ENCODE data around the gene MIXL1. TPM values are rescaled to one million over a fixed set of nuclear protein-coding genes. Genes with fewer than 3 reads are reported as not detected.

The MIXL1 gene
- total RNA-seq, 1 experiment from 2014 or later, result not detected

DNA sequence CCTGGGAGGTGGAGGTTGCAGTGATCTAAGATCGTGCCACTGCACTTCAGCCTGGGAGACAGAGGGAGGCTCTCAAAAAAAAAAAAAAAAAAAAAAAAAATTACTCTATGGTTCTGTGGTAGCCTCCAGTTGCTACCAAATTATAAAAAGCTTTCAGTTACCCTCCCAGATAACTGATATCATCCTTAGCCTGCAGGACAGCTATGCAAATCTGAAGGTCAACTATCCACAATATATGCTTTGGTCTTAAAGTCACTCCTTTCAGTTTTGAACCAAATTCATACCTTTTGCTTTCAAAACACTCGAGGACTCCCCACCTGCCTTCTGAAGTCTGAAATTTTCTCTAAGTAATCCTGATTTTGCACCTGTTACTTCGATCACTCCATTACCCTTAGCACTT, 3.1 kb downstream of the MIXL1 start:
- POLR2A ChIA-PET, result no interaction called here
- no TSS peak for BruUV-seq (replicated peaks)
- ATAC-seq (no peak), DNase-seq (ENCODE audit: low read depth, low spot score) (no peak)
- no peaks in the 10 kb centered on the region for H3K9me2 ChIP-seq (ENCODE audit: insufficient read depth)
- no peak overlapping the region for H3K4me2 ChIP-seq (ENCODE audit: low read length)
- intact Hi-C loops (cut with micrococcal nuclease), result no loop called here
- H3K36me3 ChIP-seq (ENCODE audit: control insufficient read depth in 1 of 2, insufficient read depth in 2 of 2, low read length in 2 of 2), result no peaks in the 10 kb centered on the region
- no peaks in the 10 kb centered on the region for H3K27me3 ChIP-seq (ENCODE audit: insufficient read depth, low read length)
- no peaks in the 10 kb centered on the region for H3K4me1 ChIP-seq (ENCODE audit: control insufficient read depth in 1 of 2, insufficient read depth in 2 of 2, low read length in 2 of 2)
- no peak overlapping the region for H3K9ac ChIP-seq (ENCODE audit: low read length)
- RAD21 ChIA-PET (ENCODE audit: low non-redundant PET in 1 of 2, low total read pairs in 2 of 2, uncharacterized antibody in 2 of 2, unreplicated experiment in 2 of 2), result no interaction called here
- H3K27ac ChIP-seq (ENCODE audit: low read depth, low read length), result no peak overlapping the region
- no peaks in the 10 kb centered on the region for H3K9me3 ChIP-seq (ENCODE audit: control insufficient read depth in 1 of 2, insufficient read depth in 1 of 2, low read depth in 1 of 2, low read length in 2 of 2)
- CTCF ChIA-PET, result no interaction called here
- H3K79me2 ChIP-seq (ENCODE audit: insufficient read depth, low read length), result no peaks in the 10 kb centered on the region
- H2AFZ ChIP-seq (ENCODE audit: low read depth, low read length, poor library complexity, severe bottlenecking), result no peak overlapping the region
- H3K4me3 ChIP-seq (replicated peaks in 1 of 2; ENCODE audit: low read depth in 1 of 2, low read length in 2 of 2), result no peak overlapping the region
- no peaks in the 10 kb centered on the region for H4K20me1 ChIP-seq (ENCODE audit: insufficient read depth)
- TF ChIP-seq YY1 (IDR thresholded peaks at IDR 0.05; ENCODE audit: extremely low read depth, insufficient replicate concordance, low read depth, low read length) (no peak), CBX3 (IDR thresholded peaks at IDR 0.05; ENCODE audit: low read depth) (no peak), ZNF274 (IDR thresholded peaks at IDR 0.05; ENCODE audit: low read depth, low read length) (no peak), SRF (IDR thresholded peaks at IDR 0.05; ENCODE audit: low read depth) (no peak), TCF7L2 (IDR thresholded peaks at IDR 0.05; ENCODE audit: borderline replicate concordance, extremely low read depth, insufficient read depth, insufficient read length) (no peak), SP1 (IDR thresholded peaks at IDR 0.05; ENCODE audit: low read depth) (no peak), ELF1 (IDR thresholded peaks at IDR 0.05; ENCODE audit: borderline replicate concordance, low read depth) (no peak), REST (IDR thresholded peaks at IDR 0.05; ENCODE audit: low read depth) (no peak), POLR2A (IDR thresholded peaks at IDR 0.05; ENCODE audit: borderline replicate concordance, extremely low read depth, insufficient read depth, insufficient read length) (no peak), EGR1 (IDR thresholded peaks at IDR 0.05; ENCODE audit: low read depth) (no peak), EZH2phosphoT487 (IDR thresholded peaks at IDR 0.05; ENCODE audit: borderline replicate concordance) (no peak), CTCF (IDR thresholded peaks at IDR 0.05 in 2 of 3, conservative IDR thresholded peaks at IDR 0.05 in 1 of 3; ENCODE audit: borderline replicate concordance in 1 of 3, insufficient read depth in 1 of 3, low read depth in 2 of 3, low read length in 2 of 3) (no peak), JUND (IDR thresholded peaks at IDR 0.05) (no peak), EZH2 (IDR thresholded peaks at IDR 0.05) (no peak)
- TF ChIP-seq, protein P1, sequence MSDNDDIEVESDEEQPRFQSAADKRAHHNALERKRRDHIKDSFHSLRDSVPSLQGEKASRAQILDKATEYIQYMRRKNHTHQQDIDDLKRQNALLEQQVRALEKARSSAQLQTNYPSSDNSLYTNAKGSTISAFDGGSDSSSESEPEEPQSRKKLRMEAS (IDR thresholded peaks at IDR 0.05), result no peak
- TF ChIP-seq, protein P2, sequence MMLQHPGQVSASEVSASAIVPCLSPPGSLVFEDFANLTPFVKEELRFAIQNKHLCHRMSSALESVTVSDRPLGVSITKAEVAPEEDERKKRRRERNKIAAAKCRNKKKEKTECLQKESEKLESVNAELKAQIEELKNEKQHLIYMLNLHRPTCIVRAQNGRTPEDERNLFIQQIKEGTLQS (IDR thresholded peaks at IDR 0.05), result no peak

Data from HCT116 (cell line).